ENCODE results near the gene EEF1B2. TPM values are rescaled to one million over a fixed set of nuclear protein-coding genes. Genes with fewer than 3 reads are reported as not detected.
"Not testable (repeated sequence)": the region's sequence is repeated elsewhere in the genome, so short reads cannot be mapped to it uniquely, and the experiment has no call there.

The EEF1B2 gene
- total and polyA plus RNA-seq, 2 experiments from 2014 or later = 305 to 455 TPM

DNA sequence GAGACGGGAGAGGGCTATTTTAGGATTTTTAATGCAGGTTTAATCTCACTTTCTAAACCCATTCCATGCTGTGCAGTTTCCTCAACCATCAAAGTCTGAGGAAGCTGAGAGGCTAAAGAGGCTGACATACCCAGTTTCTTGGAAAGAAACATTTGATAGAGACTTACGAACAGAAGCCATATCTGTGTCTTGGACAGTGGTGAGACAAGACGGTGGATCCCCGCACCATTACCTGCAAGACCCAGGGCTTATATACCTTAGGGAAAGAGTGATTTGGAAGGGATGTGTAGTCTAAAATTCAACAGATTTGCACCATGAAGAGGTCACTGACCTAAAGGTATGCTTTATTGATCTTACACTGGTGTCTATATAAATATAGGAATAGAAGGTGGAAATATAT is 13.5 kb downstream of the EEF1B2 start:
- 98% methylated on average over 3 of the region's 4 CpGs for WGBS (ENCODE audit: low lambda C conversion rate, missing lambda C conversion rate)

DNA sequence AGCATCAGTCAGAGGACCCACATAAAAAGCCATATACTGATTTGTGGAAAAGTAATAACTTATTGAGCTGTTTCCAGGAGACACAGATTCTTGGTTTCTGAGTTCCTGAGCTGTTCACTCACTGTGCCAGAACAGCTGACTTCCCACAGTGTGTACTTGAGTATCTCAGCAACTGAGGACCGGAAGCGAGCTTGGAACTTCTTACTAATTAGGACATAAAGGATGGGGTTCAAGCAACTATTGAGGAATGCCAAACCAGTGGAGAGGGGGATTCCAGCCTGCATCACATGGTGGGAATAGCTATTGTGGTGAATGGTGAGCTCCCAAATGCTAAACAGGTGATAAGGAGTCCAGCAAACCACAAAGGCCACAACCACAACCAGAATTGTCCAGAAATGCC is 16.4 kb downstream of the EEF1B2 start:
- Histone ChIP-seq H2AFZ (no peak overlapping the region), H4K20me1 (ENCODE audit: insufficient read depth, poor library complexity, severe bottlenecking) (no peaks in the 10 kb centered on the region), H3K27me3 (no peaks in the 10 kb centered on the region), H3K4me1 (ENCODE audit: insufficient read depth) (no peaks in the 10 kb centered on the region), H3K79me2 (no peaks in the 10 kb centered on the region), H3K27ac (no peak overlapping the region), H3K36me3 (replicated peaks; ENCODE audit: insufficient read depth, low read depth) (no peaks in the 10 kb centered on the region), H3K9me2 (replicated peaks; ENCODE audit: insufficient read depth) (no peaks in the 10 kb centered on the region), H3K9me3 (ENCODE audit: low read depth) (no peaks in the 10 kb centered on the region), H3K4me3 (no peak overlapping the region), H3K4me2 (no peak overlapping the region)
- TF ChIP-seq EZH2phosphoT487 (IDR thresholded peaks at IDR 0.05; ENCODE audit: low read depth, severe bottlenecking, unreplicated experiment) (no peak), EZH2 (IDR thresholded peaks at IDR 0.05; ENCODE audit: borderline replicate concordance) (no peak)
- TF ChIP-seq, protein P1, sequence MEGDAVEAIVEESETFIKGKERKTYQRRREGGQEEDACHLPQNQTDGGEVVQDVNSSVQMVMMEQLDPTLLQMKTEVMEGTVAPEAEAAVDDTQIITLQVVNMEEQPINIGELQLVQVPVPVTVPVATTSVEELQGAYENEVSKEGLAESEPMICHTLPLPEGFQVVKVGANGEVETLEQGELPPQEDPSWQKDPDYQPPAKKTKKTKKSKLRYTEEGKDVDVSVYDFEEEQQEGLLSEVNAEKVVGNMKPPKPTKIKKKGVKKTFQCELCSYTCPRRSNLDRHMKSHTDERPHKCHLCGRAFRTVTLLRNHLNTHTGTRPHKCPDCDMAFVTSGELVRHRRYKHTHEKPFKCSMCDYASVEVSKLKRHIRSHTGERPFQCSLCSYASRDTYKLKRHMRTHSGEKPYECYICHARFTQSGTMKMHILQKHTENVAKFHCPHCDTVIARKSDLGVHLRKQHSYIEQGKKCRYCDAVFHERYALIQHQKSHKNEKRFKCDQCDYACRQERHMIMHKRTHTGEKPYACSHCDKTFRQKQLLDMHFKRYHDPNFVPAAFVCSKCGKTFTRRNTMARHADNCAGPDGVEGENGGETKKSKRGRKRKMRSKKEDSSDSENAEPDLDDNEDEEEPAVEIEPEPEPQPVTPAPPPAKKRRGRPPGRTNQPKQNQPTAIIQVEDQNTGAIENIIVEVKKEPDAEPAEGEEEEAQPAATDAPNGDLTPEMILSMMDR (IDR thresholded peaks at IDR 0.05; ENCODE audit: poor library complexity) = no peak
- DNase-seq (ENCODE audit: low spot score) = no peak
- 98% methylated on average over 2 of the region's 2 CpGs for WGBS (ENCODE audit: low lambda C conversion rate, missing lambda C conversion rate)

More for the DNA sequence above, 13.5 kb downstream of the EEF1B2 start:
- Histone ChIP-seq H2AFZ (no peak overlapping the region), H3K4me3 (no peak overlapping the region), H3K27ac (no peak overlapping the region), H4K20me1 (ENCODE audit: insufficient read depth, poor library complexity, severe bottlenecking) (no peaks in the 10 kb centered on the region), H3K27me3 (no peaks in the 10 kb centered on the region), H3K79me2 (no peaks in the 10 kb centered on the region), H3K9me2 (replicated peaks; ENCODE audit: insufficient read depth) (no peaks in the 10 kb centered on the region), H3K9me3 (ENCODE audit: low read depth) (no peaks in the 10 kb centered on the region), H3K4me1 (ENCODE audit: insufficient read depth) (no peaks in the 10 kb centered on the region), H3K4me2 (no peak overlapping the region), H3K36me3 (replicated peaks; ENCODE audit: insufficient read depth, low read depth) (no peaks in the 10 kb centered on the region)
- TF ChIP-seq EZH2phosphoT487 (IDR thresholded peaks at IDR 0.05; ENCODE audit: low read depth, severe bottlenecking, unreplicated experiment) = no peak
- TF ChIP-seq EZH2 (IDR thresholded peaks at IDR 0.05; ENCODE audit: borderline replicate concordance) = no peak
- TF ChIP-seq, protein P1 (IDR thresholded peaks at IDR 0.05; ENCODE audit: poor library complexity) = no peak
- no peak for DNase-seq (ENCODE audit: low spot score)

DNA sequence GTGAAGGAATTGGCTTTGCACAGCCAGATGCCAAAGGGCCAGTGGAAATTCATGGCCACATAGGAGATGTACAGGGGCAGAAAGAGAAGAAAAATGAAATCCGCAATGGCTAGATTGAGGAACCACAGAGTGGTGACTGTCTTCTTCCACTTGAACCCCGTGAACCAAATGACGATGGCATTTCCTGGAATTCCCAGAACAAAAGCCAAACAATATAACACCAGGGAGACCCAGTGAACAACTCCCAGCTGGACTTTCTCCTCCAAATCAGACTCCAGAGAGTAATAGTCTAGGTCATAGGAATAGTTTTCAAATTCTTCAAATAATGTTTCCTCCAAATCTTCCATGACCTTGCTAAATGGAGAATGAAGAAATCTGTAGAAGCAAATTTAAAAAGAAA is 17.2 kb downstream of the EEF1B2 start:
- no peaks in the 10 kb centered on the region for H3K79me2 ChIP-seq
- TF ChIP-seq, protein P1 (IDR thresholded peaks at IDR 0.05; ENCODE audit: poor library complexity) = no peak
- TF ChIP-seq EZH2 (IDR thresholded peaks at IDR 0.05; ENCODE audit: borderline replicate concordance) (no peak), EZH2phosphoT487 (IDR thresholded peaks at IDR 0.05; ENCODE audit: low read depth, severe bottlenecking, unreplicated experiment) (no peak)
- H3K36me3 ChIP-seq (replicated peaks; ENCODE audit: insufficient read depth, low read depth) = no peaks in the 10 kb centered on the region
- H3K9me3 ChIP-seq (ENCODE audit: low read depth) = no peaks in the 10 kb centered on the region
- H3K27ac ChIP-seq = no peak overlapping the region
- no peaks in the 10 kb centered on the region for H3K27me3 ChIP-seq
- no peaks in the 10 kb centered on the region for H3K4me1 ChIP-seq (ENCODE audit: insufficient read depth)
- no peaks in the 10 kb centered on the region for H4K20me1 ChIP-seq (ENCODE audit: insufficient read depth, poor library complexity, severe bottlenecking)
- H2AFZ ChIP-seq = no peak overlapping the region
- DNase-seq (ENCODE audit: low spot score) = no peak
- no peak overlapping the region for H3K4me3 ChIP-seq
- 76% methylated on average over 3 of the region's 3 CpGs for WGBS (ENCODE audit: low lambda C conversion rate, missing lambda C conversion rate)
- H3K4me2 ChIP-seq = no peak overlapping the region
- H3K9me2 ChIP-seq (replicated peaks; ENCODE audit: insufficient read depth) = no peaks in the 10 kb centered on the region

DNA sequence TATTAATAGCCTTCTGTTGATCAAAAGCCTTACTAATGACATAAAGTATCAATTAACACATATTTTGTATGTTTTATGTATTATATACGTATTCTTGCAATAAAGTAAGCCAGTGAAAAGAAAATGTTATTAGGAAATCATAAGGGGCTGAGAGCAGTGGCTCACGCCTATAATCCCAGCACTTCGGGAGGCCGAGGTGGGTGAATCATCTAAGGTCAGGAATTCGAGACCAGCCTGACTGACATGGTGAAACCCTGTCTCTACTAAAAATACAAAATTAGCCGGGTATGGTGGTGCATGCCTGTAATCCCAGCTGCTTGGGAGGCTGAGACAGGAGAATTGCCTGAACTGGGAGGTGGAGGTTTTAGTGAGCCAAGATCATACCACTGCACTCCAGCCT is 21.8 kb downstream of the EEF1B2 start:
- WGBS (ENCODE audit: low lambda C conversion rate, missing lambda C conversion rate) = 82% methylated on average over 6 of the region's 6 CpGs
- not testable (repeated sequence) for H3K4me2 ChIP-seq; H3K79me2 ChIP-seq; DNase-seq (ENCODE audit: low spot score); H3K27me3 ChIP-seq; H2AFZ ChIP-seq; H4K20me1 ChIP-seq (ENCODE audit: insufficient read depth, poor library complexity, severe bottlenecking); H3K9me3 ChIP-seq (ENCODE audit: low read depth); H3K36me3 ChIP-seq (replicated peaks; ENCODE audit: insufficient read depth, low read depth); H3K4me3 ChIP-seq; H3K4me1 ChIP-seq (ENCODE audit: insufficient read depth); H3K27ac ChIP-seq; H3K9me2 ChIP-seq (replicated peaks; ENCODE audit: insufficient read depth)

Measured in hepatocyte (in vitro differentiated cells).